ENCODE data around the gene KCNH6.

KCNH6 gene, protein sequence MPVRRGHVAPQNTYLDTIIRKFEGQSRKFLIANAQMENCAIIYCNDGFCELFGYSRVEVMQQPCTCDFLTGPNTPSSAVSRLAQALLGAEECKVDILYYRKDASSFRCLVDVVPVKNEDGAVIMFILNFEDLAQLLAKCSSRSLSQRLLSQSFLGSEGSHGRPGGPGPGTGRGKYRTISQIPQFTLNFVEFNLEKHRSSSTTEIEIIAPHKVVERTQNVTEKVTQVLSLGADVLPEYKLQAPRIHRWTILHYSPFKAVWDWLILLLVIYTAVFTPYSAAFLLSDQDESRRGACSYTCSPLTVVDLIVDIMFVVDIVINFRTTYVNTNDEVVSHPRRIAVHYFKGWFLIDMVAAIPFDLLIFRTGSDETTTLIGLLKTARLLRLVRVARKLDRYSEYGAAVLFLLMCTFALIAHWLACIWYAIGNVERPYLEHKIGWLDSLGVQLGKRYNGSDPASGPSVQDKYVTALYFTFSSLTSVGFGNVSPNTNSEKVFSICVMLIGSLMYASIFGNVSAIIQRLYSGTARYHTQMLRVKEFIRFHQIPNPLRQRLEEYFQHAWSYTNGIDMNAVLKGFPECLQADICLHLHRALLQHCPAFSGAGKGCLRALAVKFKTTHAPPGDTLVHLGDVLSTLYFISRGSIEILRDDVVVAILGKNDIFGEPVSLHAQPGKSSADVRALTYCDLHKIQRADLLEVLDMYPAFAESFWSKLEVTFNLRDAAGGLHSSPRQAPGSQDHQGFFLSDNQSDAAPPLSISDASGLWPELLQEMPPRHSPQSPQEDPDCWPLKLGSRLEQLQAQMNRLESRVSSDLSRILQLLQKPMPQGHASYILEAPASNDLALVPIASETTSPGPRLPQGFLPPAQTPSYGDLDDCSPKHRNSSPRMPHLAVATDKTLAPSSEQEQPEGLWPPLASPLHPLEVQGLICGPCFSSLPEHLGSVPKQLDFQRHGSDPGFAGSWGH

DNA sequence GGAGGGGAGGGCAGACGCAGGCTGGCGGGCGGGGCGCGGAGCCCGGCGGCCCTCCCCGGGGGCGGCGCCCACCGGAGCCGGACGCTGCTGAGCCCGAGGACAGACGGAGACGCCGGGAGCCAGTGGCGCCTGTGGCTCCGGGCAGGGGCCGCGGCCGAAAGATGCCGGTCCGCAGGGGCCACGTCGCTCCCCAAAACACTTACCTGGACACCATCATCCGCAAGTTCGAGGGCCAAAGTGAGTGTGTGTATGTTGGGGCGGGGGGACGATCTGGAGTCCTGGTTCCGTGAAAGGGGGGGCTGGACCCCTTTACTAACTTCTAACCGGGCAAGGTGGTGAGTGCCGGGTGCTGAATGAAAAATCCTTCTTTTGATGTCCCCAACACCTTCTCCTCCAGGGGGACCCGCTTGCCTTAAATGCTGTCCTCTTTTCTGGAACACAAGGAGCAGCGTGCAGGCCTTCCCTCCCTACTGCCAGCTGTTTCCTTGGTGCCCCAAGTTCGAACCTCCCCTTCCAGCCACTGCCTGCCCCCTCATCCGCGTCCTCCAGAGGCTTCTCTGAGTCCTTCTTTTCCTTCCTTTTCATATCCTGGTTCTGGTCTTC lies at the start of gene KCNH6:
Gene KCNH6, plus strand, starts transcription at position 106 of the 603 bp plus-strand sequence. Its CDS starts 56 bp downstream, at position 162.
- no peak for DNase-seq (ENCODE audit: low read depth)

DNA sequence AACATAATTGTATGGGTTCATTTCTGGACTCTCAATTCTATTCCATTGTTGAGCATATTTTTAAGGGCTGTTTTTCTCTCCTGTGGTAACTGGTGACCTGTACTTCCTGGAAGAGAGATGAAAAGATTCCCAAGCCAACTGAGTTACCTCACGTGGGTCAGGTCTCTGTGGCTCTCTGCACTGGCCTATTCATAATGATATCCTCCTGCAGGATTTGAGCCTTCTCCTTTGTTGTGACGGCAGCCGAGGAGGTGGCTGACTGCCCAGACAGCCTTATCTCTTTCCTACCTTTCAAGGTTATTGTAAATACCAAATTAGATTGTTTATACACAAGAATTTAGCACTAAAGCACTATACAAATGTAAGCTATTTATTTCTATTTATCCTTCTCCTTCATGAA lies 49.0 kb upstream of the KCNH6 start:
- no peak for DNase-seq (ENCODE audit: low read depth)

DNA sequence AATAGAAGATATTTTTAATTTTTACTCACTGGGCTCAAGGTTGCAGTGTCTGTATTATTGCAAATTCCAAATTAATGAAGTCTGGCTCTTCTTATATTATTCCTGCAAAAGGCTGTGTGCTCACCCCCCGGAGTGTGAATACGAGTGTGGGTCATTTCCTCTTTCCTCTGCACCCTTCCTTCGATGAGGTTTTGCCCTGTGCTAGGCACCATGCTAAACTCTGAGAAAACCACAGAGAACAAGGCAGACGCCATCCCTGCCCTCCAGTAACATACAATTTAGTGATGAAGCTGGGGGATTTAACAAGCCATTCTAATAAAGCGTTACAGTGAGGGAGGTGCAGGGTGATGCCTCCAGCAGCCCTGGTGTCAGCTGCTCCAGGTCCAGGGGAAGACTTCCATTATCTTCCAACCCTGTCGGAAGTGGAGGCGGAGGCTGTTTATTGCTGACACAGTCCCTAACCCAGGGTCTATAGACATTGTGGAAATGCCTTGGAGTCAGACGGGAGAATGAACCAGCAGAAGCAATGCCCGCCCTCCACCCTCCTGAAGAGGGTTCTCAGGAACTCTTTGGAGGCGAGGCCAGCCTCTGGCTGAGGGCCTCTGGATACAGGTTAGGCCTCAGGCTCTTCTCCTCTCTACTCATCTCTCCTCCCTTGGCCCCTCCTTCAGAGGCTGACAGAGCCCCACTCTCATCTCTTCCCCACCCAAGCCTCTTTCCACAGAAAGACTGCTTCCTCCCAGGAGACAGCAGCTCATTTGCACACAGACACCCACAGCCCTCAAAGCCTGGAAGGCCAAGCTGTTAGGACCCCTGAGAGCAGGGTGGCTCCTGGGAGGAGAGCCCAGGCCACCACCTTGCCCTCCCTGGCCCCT lies 48.3 kb upstream of the KCNH6 start:
- DNase-seq (ENCODE audit: low read depth) = no peak

DNA sequence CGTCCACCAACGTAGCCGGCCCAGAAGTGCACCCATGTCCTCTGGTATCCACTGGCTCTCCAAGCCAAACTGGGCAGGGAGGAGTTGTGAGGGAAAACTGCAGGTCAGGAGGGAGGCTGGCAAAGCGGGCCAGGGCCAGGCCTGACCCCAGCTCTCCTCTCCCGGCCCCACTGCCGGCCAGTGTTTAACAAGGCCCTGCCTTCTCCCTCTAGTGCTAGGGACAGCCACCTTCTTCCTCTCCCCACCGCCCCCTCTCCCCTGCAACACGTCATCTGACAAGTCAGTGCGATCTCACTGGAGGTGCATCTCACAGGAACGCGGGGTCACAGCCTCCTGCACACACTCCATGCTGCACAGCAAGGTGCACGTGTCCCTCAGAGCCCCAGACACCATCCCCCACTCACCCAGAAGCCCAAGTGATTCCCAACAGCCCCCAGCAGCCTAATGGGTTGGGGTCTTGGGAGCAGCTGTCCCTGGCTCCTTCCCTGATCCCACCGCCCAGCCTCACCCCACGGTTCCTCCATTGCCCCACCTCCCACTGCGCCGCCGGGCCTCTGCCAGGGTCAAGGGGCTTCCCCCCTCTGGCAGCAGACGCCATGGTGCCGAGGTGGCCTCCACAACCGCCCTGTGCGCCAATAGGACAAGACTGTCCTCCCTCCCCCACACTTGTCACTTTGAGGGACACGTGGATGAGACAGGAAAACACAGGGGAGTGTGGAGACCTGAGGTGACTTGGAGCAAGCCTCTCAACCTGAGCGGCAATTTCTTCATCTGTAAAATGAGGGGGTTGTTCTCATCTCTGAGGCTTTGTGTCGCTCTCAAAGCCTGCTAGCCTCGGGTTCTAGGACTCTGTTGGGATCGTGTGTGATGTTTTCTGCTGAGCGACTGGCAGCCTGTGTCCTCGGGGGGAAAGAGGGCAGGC lies 47.4 kb upstream of the KCNH6 start:
- DNase-seq (ENCODE audit: low read depth) = no peak

DNA sequence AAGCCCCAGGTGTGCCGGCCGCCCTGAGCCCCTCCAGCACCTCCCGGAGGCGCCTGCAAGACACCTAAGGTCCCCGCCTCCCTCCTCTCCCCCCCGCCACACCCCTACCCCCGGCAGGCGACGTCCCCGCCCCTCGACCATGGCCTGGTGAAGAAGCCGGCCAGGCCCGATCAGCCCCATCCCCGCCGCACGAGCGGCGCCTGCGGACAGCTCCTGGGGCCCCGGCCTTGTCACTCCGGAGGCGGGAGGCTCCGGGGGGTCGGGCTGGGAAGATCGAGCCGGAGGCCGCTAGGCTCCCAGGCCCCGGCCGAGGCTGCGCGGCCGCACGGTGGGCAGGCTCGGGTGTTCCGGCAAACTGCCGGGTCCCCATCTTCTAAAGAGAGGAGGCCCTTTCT lies 46.7 kb upstream of the KCNH6 start:
- DNase-seq (ENCODE audit: low read depth) = no peak

DNA sequence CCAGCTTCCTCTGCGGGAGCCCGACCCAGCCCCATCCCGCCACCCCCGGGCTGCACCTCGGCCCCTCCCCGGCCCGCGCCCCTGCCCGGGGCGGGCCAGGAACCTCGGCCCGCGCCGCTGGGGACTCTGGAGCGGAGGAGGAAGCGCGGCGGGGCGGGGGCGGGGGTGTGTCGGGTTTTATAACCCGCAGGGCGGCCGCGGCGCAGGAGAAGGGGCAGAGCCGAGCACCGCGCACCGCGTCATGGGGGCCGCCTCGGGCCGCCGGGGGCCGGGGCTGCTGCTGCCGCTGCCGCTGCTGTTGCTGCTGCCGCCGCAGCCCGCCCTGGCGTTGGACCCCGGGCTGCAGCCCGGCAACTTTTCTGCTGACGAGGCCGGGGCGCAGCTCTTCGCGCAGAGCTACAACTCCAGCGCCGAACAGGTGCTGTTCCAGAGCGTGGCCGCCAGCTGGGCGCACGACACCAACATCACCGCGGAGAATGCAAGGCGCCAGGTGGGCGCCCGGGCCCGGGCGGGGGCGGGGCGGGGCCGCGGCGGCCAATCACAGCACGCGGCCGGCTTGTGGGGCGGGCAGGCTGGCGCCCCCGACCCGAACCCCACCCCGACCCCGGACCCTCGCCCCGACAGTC lies 46.2 kb upstream of the KCNH6 start, which contains the start of gene ACE:
Gene ACE, plus strand, starts transcription at position 208 of the 626 bp plus-strand sequence. Its CDS starts 34 bp downstream, at position 242.
- no peak for DNase-seq (ENCODE audit: low read depth)

DNA sequence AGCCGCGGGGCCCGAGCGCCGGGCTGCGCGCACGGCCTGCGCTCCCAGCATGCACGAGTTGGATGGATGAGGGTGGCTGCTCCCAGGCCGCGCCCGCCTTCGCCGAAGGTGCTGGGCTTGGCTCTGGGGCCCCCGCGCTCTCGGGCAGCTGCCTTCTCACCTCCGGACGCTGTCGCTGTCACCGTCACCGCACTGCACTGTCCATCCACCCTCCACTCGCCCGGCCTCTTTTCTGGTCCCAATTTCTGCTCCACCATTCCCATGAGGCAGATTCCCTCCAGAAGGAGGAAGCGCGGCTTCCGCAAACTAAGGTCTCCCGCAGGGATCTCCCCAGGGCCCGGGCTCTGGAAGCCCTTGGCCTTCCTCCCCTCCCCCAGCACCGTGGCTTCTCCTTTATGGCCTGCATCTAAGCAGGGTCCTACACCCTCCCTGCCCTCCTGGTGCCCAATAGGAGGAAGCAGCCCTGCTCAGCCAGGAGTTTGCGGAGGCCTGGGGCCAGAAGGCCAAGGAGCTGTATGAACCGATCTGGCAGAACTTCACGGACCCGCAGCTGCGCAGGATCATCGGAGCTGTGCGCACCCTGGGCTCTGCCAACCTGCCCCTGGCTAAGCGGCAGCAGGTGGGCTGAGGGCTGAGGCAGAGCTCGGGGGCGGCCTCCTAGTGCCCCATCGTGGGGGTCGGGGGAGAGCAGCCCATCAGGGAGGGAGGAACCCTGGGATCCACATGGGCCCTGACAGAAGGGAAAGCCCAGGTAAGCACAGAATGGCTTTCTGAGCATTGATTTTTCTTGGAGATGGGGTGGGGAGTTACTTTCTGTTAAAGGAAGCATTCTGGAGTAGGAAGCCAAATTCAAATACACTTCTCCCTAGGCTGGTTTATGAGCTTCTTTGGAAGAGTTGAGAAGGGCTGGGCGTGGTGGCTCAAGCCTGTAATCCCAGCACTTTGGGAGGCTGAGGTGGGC lies 45.4 kb upstream of the KCNH6 start:
- no peak for DNase-seq (ENCODE audit: low read depth)

DNA sequence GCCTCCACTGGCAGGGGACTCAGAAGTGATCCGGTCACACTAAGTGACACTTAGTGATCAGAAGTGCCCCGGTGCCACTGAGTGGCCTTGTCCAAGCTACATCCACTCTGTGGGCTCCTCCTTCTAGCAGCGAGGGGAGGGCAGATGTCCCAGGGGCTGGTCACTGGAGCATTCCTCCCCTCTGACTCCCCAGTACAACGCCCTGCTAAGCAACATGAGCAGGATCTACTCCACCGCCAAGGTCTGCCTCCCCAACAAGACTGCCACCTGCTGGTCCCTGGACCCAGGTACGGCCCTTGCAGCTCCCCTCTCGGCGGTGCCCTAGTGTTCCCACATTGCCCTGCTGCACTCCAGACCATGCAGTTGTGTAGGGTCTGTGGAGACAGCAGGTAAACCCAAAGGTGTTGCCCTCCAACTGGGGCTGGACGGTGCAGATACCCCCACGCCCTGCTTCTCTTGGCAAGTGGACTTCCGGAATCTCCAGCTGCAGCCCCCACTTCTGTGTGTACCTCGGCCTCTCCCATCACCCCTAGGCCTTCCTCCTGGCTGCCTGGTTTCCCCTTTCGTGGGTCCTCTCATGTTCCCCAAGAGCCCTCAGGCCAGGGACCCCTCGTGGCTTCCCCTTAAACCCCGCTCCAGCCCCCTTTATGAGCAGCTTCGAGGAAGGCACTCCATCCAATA lies 44.2 kb upstream of the KCNH6 start:
- peak; percentile 93 for DNase-seq (ENCODE audit: low read depth)

DNA sequence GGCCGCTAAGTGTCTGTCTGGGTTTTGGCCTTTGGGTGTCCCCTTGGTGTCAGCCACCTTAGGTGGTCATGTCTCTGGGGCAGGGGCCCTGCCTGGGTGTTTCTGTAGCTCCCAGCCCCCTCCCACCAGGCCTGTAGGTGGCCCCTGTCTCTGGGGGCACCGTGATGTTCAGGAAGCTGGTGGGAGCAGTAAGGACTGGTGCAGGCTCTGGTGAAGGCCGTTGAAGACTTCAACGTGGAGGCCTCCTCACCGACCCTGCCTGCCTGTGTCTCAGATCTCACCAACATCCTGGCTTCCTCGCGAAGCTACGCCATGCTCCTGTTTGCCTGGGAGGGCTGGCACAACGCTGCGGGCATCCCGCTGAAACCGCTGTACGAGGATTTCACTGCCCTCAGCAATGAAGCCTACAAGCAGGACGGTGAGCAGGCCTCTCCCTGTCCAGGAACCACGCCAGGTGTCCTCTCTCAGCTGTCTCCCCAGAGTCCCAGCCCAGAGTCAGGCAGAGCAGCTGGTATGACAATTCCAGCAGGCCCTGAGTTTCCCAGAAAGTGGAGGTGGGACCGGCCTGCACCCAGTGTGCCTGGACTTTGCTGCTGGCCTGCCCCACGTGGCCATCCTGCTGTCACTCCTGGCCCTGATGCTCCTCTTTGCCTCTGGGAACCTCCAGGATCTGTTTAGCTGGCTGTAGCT lies 43.5 kb upstream of the KCNH6 start:
- no peak for DNase-seq (ENCODE audit: low read depth)

DNA sequence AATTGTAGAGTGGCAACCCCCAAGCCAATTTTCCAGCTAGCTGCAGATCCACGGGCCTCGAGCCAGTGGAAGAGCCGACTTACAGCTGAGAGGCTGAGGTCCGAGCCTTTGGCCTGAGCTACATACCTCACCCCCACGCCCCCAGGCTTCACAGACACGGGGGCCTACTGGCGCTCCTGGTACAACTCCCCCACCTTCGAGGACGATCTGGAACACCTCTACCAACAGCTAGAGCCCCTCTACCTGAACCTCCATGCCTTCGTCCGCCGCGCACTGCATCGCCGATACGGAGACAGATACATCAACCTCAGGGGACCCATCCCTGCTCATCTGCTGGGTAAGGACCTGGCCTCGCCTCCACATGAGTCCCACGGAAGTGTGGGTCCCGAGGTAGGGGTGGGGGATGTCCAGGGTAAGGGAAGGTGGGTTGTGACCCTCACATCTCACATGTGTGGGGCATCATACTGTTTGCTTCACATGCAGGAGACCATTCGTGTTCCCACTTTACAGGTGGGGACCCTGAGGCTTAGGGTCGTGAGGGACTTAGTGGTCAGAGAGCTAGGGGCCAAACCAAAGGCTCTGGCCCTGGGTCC lies 42.9 kb upstream of the KCNH6 start:
- no peak for DNase-seq (ENCODE audit: low read depth)

DNA sequence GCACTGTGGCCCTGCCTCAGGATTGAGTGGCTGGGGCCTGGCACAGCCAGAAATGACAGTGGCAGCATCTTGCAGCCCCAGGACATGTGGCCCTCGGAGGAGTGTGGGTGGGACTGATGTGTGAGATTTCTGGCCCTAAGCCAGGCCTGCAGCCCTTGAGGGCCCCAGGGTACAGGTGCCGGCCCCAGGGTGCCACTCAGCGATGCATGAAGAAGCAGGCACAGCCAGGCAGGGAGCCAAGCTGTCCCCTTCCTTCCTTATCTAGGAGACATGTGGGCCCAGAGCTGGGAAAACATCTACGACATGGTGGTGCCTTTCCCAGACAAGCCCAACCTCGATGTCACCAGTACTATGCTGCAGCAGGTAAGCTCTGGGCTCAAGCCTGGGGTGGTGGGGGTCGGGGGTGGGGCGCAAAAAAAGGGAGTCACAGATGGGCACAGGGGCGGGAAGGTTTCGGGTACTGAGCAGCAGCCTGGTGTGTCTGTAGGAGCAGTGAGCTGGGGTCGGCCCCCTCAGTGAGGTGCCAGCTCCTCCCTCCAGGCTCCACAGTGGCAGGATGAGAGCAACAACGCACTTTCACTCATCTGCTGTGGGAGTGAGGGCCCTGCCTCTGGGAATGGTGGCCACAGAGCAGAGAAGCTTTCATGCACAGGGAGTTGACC lies 42.2 kb upstream of the KCNH6 start:
- no peak for DNase-seq (ENCODE audit: low read depth)

DNA sequence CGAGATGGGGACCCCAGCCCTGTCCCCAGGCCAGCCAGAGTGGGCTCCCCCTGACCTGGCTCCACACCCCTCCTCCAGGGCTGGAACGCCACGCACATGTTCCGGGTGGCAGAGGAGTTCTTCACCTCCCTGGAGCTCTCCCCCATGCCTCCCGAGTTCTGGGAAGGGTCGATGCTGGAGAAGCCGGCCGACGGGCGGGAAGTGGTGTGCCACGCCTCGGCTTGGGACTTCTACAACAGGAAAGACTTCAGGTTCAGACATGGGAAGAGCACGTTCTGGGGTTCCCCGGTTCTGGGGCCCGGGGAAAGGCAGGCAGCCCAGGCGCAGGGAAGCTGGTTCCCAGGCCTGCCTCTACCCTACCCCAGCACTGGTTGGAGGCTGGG lies 41.7 kb upstream of the KCNH6 start:
- DNase-seq (ENCODE audit: low read depth) = no peak

DNA sequence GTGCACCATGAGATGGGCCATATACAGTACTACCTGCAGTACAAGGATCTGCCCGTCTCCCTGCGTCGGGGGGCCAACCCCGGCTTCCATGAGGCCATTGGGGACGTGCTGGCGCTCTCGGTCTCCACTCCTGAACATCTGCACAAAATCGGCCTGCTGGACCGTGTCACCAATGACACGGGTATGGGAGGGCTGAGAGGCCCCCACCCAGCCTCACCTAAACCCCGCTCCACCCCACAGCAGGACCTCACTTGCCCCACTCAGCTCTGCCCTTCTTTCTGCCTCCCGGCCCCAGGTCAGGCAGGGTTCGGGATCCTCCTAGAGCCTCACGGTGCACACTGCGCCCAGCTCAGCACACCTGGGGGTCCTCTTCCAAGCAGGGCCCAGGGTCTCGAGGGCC lies 40.6 kb upstream of the KCNH6 start:
- DNase-seq (ENCODE audit: low read depth) = no peak

DNA sequence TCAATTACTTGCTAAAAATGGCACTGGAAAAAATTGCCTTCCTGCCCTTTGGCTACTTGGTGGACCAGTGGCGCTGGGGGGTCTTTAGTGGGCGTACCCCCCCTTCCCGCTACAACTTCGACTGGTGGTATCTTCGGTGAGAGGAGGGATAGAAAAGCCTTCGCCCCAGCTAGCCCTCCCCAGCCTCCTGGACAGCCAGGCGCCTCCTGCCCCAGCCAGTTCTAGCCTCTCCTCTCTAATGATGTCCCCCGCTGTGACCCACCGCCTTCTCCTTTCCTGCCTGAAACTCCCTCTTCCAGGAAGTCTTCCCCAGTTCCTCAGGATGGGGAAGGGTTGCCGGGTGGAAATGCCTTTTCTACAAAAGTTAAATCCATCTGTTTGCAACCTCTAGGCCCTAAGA lies 40.1 kb upstream of the KCNH6 start:
- DNase-seq (ENCODE audit: low read depth) = no peak

DNA sequence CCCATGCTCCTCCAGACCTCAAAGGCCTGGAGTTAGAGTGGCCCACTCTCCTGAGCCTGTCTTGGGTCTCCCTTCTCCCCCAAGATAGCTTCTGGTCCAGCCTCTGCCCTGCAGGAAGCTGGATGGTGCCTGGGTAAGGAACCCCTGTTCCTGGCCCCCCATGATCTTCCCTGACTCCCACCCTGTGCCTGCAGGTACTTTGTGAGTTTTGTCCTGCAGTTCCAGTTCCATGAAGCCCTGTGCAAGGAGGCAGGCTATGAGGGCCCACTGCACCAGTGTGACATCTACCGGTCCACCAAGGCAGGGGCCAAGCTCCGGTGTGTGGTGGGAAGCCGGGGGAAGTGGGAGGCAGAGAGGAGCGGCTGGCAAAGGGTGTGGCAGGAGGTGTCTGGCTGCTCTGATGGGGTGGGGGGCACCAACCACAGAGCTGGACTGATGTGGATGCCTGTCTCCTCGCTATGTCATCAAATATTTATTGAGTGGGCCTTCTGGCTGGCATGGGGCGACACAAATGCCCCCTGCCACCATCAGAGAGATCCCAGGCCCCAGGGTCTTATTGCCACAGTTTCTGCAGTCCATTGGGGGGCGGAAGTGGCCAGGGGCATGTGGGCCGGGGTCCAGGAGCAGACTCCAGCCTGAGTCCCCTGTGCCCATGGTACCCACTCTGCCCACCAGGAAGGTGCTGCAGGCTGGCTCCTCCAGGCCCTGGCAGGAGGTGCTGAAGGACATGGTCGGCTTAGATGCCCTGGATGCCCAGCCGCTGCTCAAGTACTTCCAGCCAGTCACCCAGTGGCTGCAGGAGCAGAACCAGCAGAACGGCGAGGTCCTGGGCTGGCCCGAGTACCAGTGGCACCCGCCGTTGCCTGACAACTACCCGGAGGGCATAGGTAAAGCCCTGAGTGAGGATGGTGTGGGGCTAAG lies 39.2 kb upstream of the KCNH6 start:
- no peak for DNase-seq (ENCODE audit: low read depth)
